ENCODE results near the gene RETSAT.

Gene RETSAT

GRCh38 chr2:85399183-85399455, 44.8 kb upstream of the RETSAT start:
- Histone ChIP-seq H3K36me3 (replicated peaks) (peaks cover 2% of the 10 kb centered on the region), H3K27me3 (replicated peaks) (no peaks in the 10 kb centered on the region), H3K4me3 (ENCODE audit: low read depth, low read length) (no peak overlapping the region), H3K27ac (no peak overlapping the region)
- no peak for DNase-seq
- TF ChIP-seq CTCF (IDR thresholded peaks at IDR 0.05; ENCODE audit: low read depth, low read length, missing control alignments): no peak
- in situ Hi-C loops (cut with HindIII; ENCODE audit: low pct_ligation_motif_present, low sequenced_read_pairs): no loop called here

GRCh38 chr2:85398426-85399182, 44.3 kb upstream of the RETSAT start:
- H3K4me3 ChIP-seq (ENCODE audit: low read depth, low read length): no peak overlapping the region
- H3K27ac ChIP-seq: no peak overlapping the region
- H3K27me3 ChIP-seq (replicated peaks): no peaks in the 10 kb centered on the region
- no peak for TF ChIP-seq CTCF (IDR thresholded peaks at IDR 0.05; ENCODE audit: low read depth, low read length, missing control alignments)
- in situ Hi-C loops (cut with HindIII; ENCODE audit: low pct_ligation_motif_present, low sequenced_read_pairs): no loop called here
- H3K36me3 ChIP-seq (replicated peaks): peaks cover 2% of the 10 kb centered on the region
- no peak for DNase-seq

GRCh38 chr2:85397925-85398331, 43.6 kb upstream of the RETSAT start:
- in situ Hi-C loops (cut with HindIII; ENCODE audit: low pct_ligation_motif_present, low sequenced_read_pairs): no loop called here

GRCh38 chr2:85396531-85397470, 42.5 kb upstream of the RETSAT start:
- DNase-seq: no peak
- H3K27me3 ChIP-seq (replicated peaks): no peaks in the 10 kb centered on the region
- H3K4me3 ChIP-seq (ENCODE audit: low read depth, low read length): no peak overlapping the region
- no peak for TF ChIP-seq CTCF (IDR thresholded peaks at IDR 0.05; ENCODE audit: low read depth, low read length, missing control alignments)
- H3K36me3 ChIP-seq (replicated peaks): peaks cover 2% of the 10 kb centered on the region
- H3K27ac ChIP-seq: no peak overlapping the region
- in situ Hi-C loops (cut with HindIII; ENCODE audit: low pct_ligation_motif_present, low sequenced_read_pairs): no loop called here

More at GRCh38 chr2:85397925-85398331, 43.6 kb upstream of the RETSAT start:
- DNase-seq: no peak
- peaks cover 2% of the 10 kb centered on the region for H3K36me3 ChIP-seq (replicated peaks)
- no peaks in the 10 kb centered on the region for H3K27me3 ChIP-seq (replicated peaks)
- TF ChIP-seq CTCF (IDR thresholded peaks at IDR 0.05; ENCODE audit: low read depth, low read length, missing control alignments): no peak
- no peak overlapping the region for H3K27ac ChIP-seq
- no peak overlapping the region for H3K4me3 ChIP-seq (ENCODE audit: low read depth, low read length)

- Histone ChIP-seq H3K36me3 (replicated peaks) (peaks cover 2% of the 10 kb centered on the region), H3K27ac (no peak overlapping the region), H3K27me3 (replicated peaks) (no peaks in the 10 kb centered on the region), H3K4me3 (ENCODE audit: low read depth, low read length) (no peak overlapping the region)
- in situ Hi-C loops (cut with HindIII; ENCODE audit: low pct_ligation_motif_present, low sequenced_read_pairs): no loop called here
- no peak for DNase-seq
- TF ChIP-seq CTCF (IDR thresholded peaks at IDR 0.05; ENCODE audit: low read depth, low read length, missing control alignments): no peak
Measured at GRCh38 chr2:85395912-85396475, 41.7 kb upstream of the RETSAT start.
